ENCODE data around the gene TOMM20.

The TOMM20 gene

GRCh38 chr1:235060607-235061470 lies 67.8 kb downstream of the TOMM20 start:
- DNase-seq (ENCODE audit: low spot score) = no peak

Measured in hepatic stellate cell (primary cell).